ENCODE measurements around the gene EIF3J.

Gene EIF3J

GRCh38 chr15:44603126-44603525, 66.2 kb downstream of the EIF3J start:
- H3K36me3 ChIP-seq (ENCODE audit: control insufficient read depth, insufficient read depth, low read length) = peaks cover 13% of the 10 kb centered on the region
- H3K4me3 ChIP-seq (ENCODE audit: low read length) = no peak overlapping the region
- no peaks in the 10 kb centered on the region for H3K9me3 ChIP-seq (ENCODE audit: control insufficient read depth, low read length)
- no peaks in the 10 kb centered on the region for H3K4me1 ChIP-seq (ENCODE audit: control insufficient read depth, insufficient read depth, low read length)
- H3K9ac ChIP-seq (ENCODE audit: low read length) = no peak overlapping the region
- H3K27me3 ChIP-seq (ENCODE audit: control insufficient read depth, insufficient read depth, low read length) = no peaks in the 10 kb centered on the region

- no peaks in the 10 kb centered on the region for H3K27me3 ChIP-seq (ENCODE audit: control insufficient read depth, insufficient read depth, low read length)
- no peaks in the 10 kb centered on the region for H3K4me1 ChIP-seq (ENCODE audit: control insufficient read depth, insufficient read depth, low read length)
- peaks cover 18% of the 10 kb centered on the region for H3K36me3 ChIP-seq (ENCODE audit: control insufficient read depth, insufficient read depth, low read length)
- H3K9ac ChIP-seq (ENCODE audit: low read length) = no peak overlapping the region
- no peaks in the 10 kb centered on the region for H3K9me3 ChIP-seq (ENCODE audit: control insufficient read depth, low read length)
- no peak overlapping the region for H3K4me3 ChIP-seq (ENCODE audit: low read length)
These were observed 69.8 kb downstream of the EIF3J start for GRCh38 chr15:44606740-44607139.

Measured in mucosa of stomach (tissue), 1 donor.